ENCODE data around the gene PKD1L1.

Gene PKD1L1

GRCh38 chr7:47795631-47796030 lies 152.6 kb downstream of the PKD1L1 start:
- no peak for TF ChIP-seq EP300 (IDR thresholded peaks at IDR 0.05; ENCODE audit: borderline replicate concordance)
- no peak for TF ChIP-seq NFIC (IDR thresholded peaks at IDR 0.05)
- no peak for TF ChIP-seq FOXM1 (IDR thresholded peaks at IDR 0.05; ENCODE audit: borderline replicate concordance, low read depth)
- TF ChIP-seq CEBPB (IDR thresholded peaks at IDR 0.05), result no peak
- no peak for TF ChIP-seq USF1 (IDR thresholded peaks at IDR 0.05)
- no peak for TF ChIP-seq MAX (IDR thresholded peaks at IDR 0.05)
- TF ChIP-seq TCF12 (IDR thresholded peaks at IDR 0.05; ENCODE audit: low read depth), result no peak
- TF ChIP-seq TAF1 (IDR thresholded peaks at IDR 0.05; ENCODE audit: low read depth), result no peak
- no peak for TF ChIP-seq RAD21 (IDR thresholded peaks at IDR 0.05; ENCODE audit: low read depth)
- TF ChIP-seq REST (IDR thresholded peaks at IDR 0.05; ENCODE audit: low read depth), result no peak
- TF ChIP-seq TEAD4 (IDR thresholded peaks at IDR 0.05), result no peak
- TF ChIP-seq EGR1 (IDR thresholded peaks at IDR 0.05), result no peak
- TF ChIP-seq ZBTB7A (IDR thresholded peaks at IDR 0.05; ENCODE audit: low read depth), result no peak
- TF ChIP-seq YY1 (IDR thresholded peaks at IDR 0.05; ENCODE audit: low read depth), result no peak
- no peak for TF ChIP-seq CREB1 (IDR thresholded peaks at IDR 0.05; ENCODE audit: low read depth)

GRCh38 chr7:47794016-47794415 lies 154.2 kb downstream of the PKD1L1 start:
- TF ChIP-seq EP300 (IDR thresholded peaks at IDR 0.05; ENCODE audit: borderline replicate concordance) (no peak), TCF12 (IDR thresholded peaks at IDR 0.05; ENCODE audit: low read depth) (no peak), ZBTB7A (IDR thresholded peaks at IDR 0.05; ENCODE audit: low read depth) (no peak), EGR1 (IDR thresholded peaks at IDR 0.05) (no peak), FOXM1 (IDR thresholded peaks at IDR 0.05; ENCODE audit: borderline replicate concordance, low read depth) (no peak), NFIC (IDR thresholded peaks at IDR 0.05) (no peak), USF1 (IDR thresholded peaks at IDR 0.05) (no peak)

- peak; percentile 63 for TF ChIP-seq RAD21 (IDR thresholded peaks at IDR 0.05; ENCODE audit: low read depth)
- no peak for TF ChIP-seq YY1 (IDR thresholded peaks at IDR 0.05; ENCODE audit: low read depth)
- no peak for TF ChIP-seq USF1 (IDR thresholded peaks at IDR 0.05)
- no peak for TF ChIP-seq TAF1 (IDR thresholded peaks at IDR 0.05; ENCODE audit: low read depth)
- no peak for TF ChIP-seq CEBPB (IDR thresholded peaks at IDR 0.05)
These were observed 155.6 kb downstream of the PKD1L1 start for GRCh38 chr7:47792521-47793121.

- TF ChIP-seq NFIC (IDR thresholded peaks at IDR 0.05) (no peak), USF1 (IDR thresholded peaks at IDR 0.05) (no peak), CREB1 (IDR thresholded peaks at IDR 0.05; ENCODE audit: low read depth) (no peak), TEAD4 (IDR thresholded peaks at IDR 0.05) (no peak)
These were observed 156.6 kb downstream of the PKD1L1 start for GRCh38 chr7:47791682-47792081.

- TF ChIP-seq TEAD4 (IDR thresholded peaks at IDR 0.05) (no peak), TCF12 (IDR thresholded peaks at IDR 0.05; ENCODE audit: low read depth) (no peak), EGR1 (IDR thresholded peaks at IDR 0.05) (no peak), RAD21 (IDR thresholded peaks at IDR 0.05; ENCODE audit: low read depth) (no peak), REST (IDR thresholded peaks at IDR 0.05; ENCODE audit: low read depth) (no peak), CREB1 (IDR thresholded peaks at IDR 0.05; ENCODE audit: low read depth) (no peak), NFIC (IDR thresholded peaks at IDR 0.05) (no peak), ZBTB7A (IDR thresholded peaks at IDR 0.05; ENCODE audit: low read depth) (no peak), FOXM1 (IDR thresholded peaks at IDR 0.05; ENCODE audit: borderline replicate concordance, low read depth) (no peak), CEBPB (IDR thresholded peaks at IDR 0.05) (no peak), MAX (IDR thresholded peaks at IDR 0.05) (no peak), USF1 (IDR thresholded peaks at IDR 0.05) (no peak), TAF1 (IDR thresholded peaks at IDR 0.05; ENCODE audit: low read depth) (no peak), YY1 (IDR thresholded peaks at IDR 0.05; ENCODE audit: low read depth) (no peak), EP300 (IDR thresholded peaks at IDR 0.05; ENCODE audit: borderline replicate concordance) (no peak)
These were observed 160.2 kb downstream of the PKD1L1 start for GRCh38 chr7:47788083-47788482.
